ENCODE measurements around the gene SDCBP2. TPM values are rescaled to one million over a fixed set of nuclear protein-coding genes. Genes with fewer than 3 reads are reported as not detected.

Gene SDCBP2
- total and polyA plus RNA-seq, 2 of the 13 experiments (the other 11 are each of a cell fraction or from before 2014, with no cell fraction given), result 1.2 to 2.4 TPM

DNA sequence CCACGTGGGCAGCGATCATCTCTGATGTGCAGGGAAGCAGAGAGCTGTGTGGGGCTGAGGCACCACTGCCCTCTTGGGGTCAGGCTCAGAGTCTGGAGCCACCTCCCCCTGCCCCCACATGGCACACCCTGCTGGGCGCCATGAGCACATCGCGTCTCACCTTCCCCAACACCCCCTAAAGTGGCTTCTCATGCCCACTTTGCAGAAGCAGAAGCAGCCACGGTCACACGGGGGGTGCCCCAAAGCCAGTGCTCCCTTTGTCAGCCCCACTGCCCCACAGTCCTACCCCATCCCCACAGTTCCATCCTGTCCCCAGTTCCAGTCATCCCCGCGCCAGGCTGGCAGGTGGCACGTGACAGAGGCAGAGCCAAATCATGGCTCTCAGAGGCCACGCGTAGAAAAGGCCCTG, 19.5 kb downstream of the SDCBP2 start (continued):
- TF ChIP-seq, protein P1, sequence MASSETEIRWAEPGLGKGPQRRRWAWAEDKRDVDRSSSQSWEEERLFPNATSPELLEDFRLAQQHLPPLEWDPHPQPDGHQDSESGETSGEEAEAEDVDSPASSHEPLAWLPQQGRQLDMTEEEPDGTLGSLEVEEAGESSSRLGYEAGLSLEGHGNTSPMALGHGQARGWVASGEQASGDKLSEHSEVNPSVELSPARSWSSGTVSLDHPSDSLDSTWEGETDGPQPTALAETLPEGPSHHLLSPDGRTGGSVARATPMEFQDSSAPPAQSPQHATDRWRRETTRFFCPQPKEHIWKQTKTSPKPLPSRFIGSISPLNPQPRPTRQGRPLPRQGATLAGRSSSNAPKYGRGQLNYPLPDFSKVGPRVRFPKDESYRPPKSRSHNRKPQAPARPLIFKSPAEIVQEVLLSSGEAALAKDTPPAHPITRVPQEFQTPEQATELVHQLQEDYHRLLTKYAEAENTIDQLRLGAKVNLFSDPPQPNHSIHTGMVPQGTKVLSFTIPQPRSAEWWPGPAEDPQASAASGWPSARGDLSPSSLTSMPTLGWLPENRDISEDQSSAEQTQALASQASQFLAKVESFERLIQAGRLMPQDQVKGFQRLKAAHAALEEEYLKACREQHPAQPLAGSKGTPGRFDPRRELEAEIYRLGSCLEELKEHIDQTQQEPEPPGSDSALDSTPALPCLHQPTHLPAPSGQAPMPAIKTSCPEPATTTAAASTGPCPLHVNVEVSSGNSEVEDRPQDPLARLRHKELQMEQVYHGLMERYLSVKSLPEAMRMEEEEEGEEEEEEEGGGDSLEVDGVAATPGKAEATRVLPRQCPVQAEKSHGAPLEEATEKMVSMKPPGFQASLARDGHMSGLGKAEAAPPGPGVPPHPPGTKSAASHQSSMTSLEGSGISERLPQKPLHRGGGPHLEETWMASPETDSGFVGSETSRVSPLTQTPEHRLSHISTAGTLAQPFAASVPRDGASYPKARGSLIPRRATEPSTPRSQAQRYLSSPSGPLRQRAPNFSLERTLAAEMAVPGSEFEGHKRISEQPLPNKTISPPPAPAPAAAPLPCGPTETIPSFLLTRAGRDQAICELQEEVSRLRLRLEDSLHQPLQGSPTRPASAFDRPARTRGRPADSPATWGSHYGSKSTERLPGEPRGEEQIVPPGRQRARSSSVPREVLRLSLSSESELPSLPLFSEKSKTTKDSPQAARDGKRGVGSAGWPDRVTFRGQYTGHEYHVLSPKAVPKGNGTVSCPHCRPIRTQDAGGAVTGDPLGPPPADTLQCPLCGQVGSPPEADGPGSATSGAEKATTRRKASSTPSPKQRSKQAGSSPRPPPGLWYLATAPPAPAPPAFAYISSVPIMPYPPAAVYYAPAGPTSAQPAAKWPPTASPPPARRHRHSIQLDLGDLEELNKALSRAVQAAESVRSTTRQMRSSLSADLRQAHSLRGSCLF (CRISPR knock-in tag; IDR thresholded peaks at IDR 0.05; ENCODE audit: borderline replicate concordance), result no peak
- TF ChIP-seq, protein P2, sequence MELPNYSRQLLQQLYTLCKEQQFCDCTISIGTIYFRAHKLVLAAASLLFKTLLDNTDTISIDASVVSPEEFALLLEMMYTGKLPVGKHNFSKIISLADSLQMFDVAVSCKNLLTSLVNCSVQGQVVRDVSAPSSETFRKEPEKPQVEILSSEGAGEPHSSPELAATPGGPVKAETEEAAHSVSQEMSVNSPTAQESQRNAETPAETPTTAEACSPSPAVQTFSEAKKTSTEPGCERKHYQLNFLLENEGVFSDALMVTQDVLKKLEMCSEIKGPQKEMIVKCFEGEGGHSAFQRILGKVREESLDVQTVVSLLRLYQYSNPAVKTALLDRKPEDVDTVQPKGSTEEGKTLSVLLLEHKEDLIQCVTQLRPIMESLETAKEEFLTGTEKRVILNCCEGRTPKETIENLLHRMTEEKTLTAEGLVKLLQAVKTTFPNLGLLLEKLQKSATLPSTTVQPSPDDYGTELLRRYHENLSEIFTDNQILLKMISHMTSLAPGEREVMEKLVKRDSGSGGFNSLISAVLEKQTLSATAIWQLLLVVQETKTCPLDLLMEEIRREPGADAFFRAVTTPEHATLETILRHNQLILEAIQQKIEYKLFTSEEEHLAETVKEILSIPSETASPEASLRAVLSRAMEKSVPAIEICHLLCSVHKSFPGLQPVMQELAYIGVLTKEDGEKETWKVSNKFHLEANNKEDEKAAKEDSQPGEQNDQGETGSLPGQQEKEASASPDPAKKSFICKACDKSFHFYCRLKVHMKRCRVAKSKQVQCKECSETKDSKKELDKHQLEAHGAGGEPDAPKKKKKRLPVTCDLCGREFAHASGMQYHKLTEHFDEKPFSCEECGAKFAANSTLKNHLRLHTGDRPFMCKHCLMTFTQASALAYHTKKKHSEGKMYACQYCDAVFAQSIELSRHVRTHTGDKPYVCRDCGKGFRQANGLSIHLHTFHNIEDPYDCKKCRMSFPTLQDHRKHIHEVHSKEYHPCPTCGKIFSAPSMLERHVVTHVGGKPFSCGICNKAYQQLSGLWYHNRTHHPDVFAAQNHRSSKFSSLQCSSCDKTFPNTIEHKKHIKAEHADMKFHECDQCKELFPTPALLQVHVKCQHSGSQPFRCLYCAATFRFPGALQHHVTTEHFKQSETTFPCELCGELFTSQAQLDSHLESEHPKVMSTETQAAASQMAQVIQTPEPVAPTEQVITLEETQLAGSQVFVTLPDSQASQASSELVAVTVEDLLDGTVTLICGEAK (IDR thresholded peaks at IDR 0.05), result no peak
- TF ChIP-seq, protein P2 (CRISPR knock-in tag; IDR thresholded peaks at IDR 0.05), result no peak
- no peak for TF ChIP-seq TEAD2 (CRISPR knock-in tag; IDR thresholded peaks at IDR 0.05)
- TF ChIP-seq ZSCAN9 (CRISPR knock-in tag; IDR thresholded peaks at IDR 0.05; ENCODE audit: borderline replicate concordance), result no peak
- TF ChIP-seq ZNF180 (CRISPR knock-in tag; IDR thresholded peaks at IDR 0.05; ENCODE audit: borderline replicate concordance, low read depth), result no peak
- no peak for TF ChIP-seq MBNL3 (CRISPR knock-in tag; conservative IDR thresholded peaks at IDR 0.05)
- no peak for TF ChIP-seq FOXK2 (IDR thresholded peaks at IDR 0.05)
- TF ChIP-seq ZFP82 (CRISPR knock-in tag; IDR thresholded peaks at IDR 0.05; ENCODE audit: borderline replicate concordance), result no peak
